GM19452 (cell line): ENCODE data around the gene TULP3.
"Not testable (repeated sequence)": the region's sequence is repeated elsewhere in the genome, so short reads cannot be mapped to it uniquely, and the experiment has no call there.

Experiments
- ATAC-seq: cut with Tn5 transposase; IDR thresholded peaks from one replicate; pipeline ENCODE4 v1.9.1; 2021; ENCODE audit not compliant: unreplicated experiment

The TULP3 gene, protein sequence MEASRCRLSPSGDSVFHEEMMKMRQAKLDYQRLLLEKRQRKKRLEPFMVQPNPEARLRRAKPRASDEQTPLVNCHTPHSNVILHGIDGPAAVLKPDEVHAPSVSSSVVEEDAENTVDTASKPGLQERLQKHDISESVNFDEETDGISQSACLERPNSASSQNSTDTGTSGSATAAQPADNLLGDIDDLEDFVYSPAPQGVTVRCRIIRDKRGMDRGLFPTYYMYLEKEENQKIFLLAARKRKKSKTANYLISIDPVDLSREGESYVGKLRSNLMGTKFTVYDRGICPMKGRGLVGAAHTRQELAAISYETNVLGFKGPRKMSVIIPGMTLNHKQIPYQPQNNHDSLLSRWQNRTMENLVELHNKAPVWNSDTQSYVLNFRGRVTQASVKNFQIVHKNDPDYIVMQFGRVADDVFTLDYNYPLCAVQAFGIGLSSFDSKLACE

GRCh38 chr12:2890388-2891239 lies at the start of gene TULP3:
TULP3 (plus strand) TSS chr12:2890891; CDS start chr12:2890948, 57 bp downstream.
- peak; percentile 97 for ATAC-seq

- ATAC-seq, result no peak
Measured at GRCh38 chr12:2841056-2841650, 49.5 kb upstream of the TULP3 start.

- no peak for ATAC-seq
Measured at GRCh38 chr12:2842948-2843347, 47.7 kb upstream of the TULP3 start.

GRCh38 chr12:2844786-2845185 lies 45.9 kb upstream of the TULP3 start:
- ATAC-seq, result no peak

DNA sequence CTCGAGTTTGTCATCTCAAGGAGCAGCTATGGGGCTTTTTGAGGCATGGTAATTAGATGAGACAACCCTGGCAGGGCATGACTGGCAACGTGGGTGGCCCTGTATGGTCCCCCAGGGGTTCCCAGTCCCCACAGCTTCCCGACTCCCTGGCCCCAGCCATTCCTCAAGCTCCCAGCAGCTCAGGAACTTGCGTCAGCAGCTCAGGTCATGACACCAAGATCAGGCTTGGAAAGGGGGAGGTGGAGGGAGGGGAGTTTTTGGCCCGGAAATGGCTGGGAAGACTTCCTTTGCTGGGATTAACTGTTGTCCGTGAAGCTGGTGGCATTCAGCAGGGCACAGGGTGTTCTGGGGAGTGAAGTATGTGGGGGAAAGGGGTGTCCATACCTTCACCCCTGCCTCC lies 45.4 kb upstream of the TULP3 start:
- ATAC-seq, result no peak

DNA sequence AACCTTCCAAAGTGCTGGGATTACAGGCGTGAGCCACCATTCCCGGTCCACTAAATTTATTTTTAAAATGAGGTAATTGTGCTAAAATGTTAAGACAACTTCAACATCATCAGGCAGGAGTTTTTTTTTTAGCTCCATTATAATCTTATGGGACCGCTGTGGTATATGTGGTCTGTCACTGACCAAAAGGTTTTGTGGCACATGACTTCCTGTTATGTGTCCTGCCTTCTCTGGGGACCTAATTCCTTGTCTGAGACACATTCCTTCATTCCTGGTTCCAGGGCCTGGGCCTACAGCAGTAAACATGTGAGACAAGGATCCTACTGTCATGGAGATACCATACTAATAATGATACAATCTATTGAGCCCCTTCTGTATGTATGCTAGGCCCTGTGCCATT lies 38.8 kb upstream of the TULP3 start:
- ATAC-seq, result no peak

- ATAC-seq, result no peak
Measured at GRCh38 chr12:2853626-2854025, 37.1 kb upstream of the TULP3 start.

DNA sequence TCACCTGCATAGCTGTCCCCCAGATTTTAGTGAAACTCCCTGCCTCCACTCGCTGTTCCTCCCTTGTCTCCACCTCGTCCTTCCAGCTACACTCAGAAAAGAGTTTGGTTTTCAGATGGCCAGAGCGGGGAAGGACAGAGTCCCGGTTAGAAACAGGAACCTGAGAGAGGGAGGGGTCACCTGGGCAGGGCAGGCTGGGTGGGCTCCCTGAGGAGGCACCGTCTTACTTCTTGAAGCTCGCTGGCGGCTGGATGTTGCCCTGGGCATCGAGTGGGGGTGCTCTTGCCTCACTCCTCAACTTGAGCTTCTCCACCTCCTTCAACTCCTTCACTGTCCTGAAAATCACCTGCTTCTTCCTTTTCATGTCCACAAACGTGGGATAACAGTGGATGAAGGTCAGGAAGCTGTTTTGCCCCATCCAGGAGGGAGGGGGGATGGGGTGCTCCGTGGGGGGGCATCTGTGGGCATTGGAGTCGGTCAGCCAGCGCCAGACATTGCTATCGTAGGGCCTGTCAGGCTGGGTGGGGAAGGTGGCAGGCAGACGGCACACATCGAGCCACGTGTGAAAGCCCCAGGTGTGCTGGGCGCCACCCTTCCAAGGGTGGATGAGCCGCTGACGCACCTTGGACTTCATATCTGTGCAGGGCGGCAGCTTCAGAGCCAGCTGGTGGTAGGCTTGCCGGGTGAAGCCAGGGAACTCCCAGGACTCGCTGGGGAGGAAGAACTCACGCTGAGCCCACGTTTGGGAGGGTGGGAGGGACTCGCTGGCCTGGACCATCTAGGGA lies 35.8 kb upstream of the TULP3 start:
- no peak for ATAC-seq

DNA sequence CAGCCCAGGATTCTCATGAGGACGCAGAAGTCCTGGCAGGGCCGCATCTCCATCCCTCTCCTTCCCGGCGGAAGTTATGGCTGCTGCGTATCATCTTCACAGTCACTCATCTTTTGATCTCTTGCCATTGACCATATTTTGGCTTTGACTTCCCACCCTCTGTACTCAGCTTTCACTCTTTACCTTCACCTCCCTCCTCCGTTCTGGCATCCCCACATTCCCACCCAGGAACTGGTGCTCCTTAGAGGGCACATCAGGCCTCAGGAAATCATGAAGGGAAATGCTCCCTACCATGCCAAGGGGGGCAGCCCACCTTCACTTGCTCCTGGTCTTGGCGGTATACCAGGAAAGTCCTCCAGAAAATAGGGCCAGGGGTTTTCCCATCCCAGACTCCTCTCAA lies 35.1 kb upstream of the TULP3 start:
- ATAC-seq, result no peak

- no peak for ATAC-seq
Measured at GRCh38 chr12:2856051-2856450, 34.6 kb upstream of the TULP3 start.

DNA sequence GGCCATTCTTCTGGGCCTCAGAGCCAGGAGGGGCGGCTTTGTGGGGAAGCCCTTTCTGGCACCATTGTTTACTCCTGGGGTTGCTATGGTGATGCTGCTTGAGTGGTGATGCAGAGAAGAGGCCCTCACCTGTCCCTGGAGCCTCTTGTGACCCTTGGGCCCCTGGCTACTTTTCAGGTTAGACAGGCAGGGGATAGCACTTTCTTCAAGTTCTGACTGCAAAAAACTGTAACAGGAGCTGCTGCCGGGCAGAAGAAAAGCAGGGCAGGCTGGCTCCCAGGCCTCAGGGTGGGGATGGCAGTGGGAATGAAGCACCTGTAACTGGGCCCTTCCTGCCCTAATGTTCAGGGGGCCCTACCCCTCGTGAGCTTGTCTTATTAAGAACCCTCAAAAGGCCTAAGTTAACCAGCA lies 33.7 kb upstream of the TULP3 start, which contains the start of gene TEX52:
Gene TEX52 (minus strand): TSS at position 19 of the 411 bp plus-strand sequence. CDS start 13 bp downstream, at position 6.
- ATAC-seq, result no peak

DNA sequence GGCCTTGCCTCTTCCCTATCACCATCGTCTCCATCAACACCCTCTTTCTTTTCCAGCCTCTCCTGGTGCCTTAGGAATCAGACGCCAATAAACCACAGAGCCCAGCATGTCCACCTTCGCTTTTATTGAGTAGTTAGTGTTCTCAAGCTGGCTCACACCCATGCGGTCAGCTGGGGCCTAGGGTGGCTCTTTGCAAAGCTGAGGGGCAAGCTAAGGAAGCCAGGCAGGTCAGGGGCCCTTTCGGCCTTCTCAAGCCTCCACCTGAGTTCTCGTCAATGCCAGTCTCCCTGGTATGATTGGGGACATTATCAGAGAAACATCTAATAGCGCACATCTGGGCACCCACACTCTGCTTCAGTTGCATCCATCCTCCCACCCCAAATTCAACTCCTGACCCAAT lies 33.1 kb upstream of the TULP3 start:
- no peak for ATAC-seq

- no peak for ATAC-seq
Measured at GRCh38 chr12:2858334-2858733, 32.4 kb upstream of the TULP3 start.

GRCh38 chr12:2858944-2859421 lies 31.7 kb upstream of the TULP3 start:
- ATAC-seq, result no peak

- no peak for ATAC-seq
Measured at GRCh38 chr12:2860170-2860569, 30.5 kb upstream of the TULP3 start.

GRCh38 chr12:2862876-2863275 lies 27.8 kb upstream of the TULP3 start:
- ATAC-seq, result no peak

- ATAC-seq, result not testable (repeated sequence)
Measured at GRCh38 chr12:2863402-2863801, 27.3 kb upstream of the TULP3 start.

GRCh38 chr12:2864198-2864597 lies 26.5 kb upstream of the TULP3 start:
- no peak for ATAC-seq

DNA sequence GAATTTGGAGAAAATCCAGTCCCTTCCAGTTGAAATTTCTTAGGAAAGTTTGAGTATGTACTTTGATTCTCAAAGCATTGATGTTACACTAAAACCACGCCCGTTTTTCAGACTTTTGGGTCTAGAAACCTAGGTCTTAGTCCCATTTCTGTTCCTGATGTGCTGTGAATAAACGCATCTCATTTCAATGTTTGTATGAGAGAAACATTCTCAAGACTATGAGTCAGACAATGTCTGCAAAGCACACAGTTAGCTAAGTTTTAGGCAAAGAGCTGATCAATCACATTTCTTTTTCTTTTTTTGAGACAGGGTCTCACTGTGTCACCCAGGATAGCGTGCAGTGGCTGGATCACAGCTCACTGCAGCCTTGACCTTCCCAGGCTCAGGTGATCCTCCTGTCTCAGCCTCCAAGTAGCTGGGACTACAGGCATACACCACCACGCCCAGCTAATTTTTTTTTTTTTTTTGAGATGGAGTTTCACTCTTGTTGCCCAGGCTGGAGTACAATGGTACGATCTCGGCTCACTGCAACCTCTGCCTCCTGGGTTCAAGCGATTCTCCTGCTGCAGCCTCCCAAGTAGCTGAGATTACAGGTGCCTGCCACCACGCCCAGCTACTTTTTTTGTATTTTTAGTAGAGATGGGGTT lies 21.6 kb upstream of the TULP3 start:
- ATAC-seq, result not testable (repeated sequence)

DNA sequence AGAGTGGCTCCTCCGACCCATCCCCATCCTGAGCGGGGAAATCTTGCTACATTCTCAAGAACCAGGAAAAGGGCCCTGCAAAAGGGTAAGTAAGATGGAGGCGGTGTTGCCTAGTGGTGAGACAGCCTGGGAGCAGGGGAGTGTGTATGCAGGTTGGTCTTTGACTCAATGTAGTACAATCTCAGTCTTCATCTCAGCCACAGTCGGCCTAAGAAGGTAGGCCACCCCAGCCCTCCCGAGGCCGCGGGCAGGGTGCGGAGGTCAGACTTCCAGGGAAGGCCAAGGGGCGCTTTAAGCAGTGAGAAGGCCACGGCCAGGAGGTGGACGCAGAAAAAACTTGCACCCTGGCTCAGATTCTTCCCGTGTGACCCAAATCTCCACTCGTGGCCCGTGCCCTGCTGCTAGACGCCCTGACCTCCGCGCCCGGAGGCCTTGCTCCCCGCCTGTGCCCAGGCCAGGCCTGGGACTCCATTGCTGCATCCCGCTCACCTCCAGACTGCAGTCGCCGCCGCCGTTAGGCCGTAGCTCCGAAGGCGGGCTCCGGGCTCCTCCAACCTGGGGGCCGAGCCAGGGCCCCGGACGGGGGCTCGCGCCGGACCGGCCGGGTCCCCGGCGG lies 14.2 kb upstream of the TULP3 start:
- ATAC-seq, result peak; percentile 41
